ENCODE measurements around the gene ABCG4. TPM values are rescaled to one million over a fixed set of nuclear protein-coding genes. Genes with fewer than 3 reads are reported as not detected.

The ABCG4 gene
- total and polyA plus RNA-seq, 2 experiments from 2014 or later, result 2.4 to 3.2 TPM

DNA sequence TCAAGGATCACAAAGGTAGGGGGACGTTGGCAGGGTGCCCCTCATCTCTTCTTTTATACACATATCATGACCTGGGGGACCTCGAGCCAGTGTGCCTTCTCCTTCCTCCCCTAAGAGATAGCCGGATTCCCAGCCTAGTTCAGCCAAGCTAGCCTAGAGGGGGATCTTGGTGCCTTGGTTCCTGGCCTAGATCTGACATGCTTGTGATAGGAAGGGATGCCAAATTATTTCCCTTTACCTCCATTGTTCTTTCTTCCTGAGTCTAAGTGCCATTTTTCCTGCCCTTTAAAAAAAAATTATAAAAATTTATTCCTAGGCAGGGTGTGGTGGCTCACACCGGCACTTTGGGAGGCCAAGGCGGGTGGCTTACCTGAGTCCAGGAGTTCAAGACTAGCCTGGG is 34.5 kb upstream of the ABCG4 start:
- no peaks in the 10 kb centered on the region for H3K27me3 ChIP-seq
- no peaks in the 10 kb centered on the region for H3K9me3 ChIP-seq (ENCODE audit: low read depth)
- TF ChIP-seq CTCF (IDR thresholded peaks at IDR 0.05; ENCODE audit: low read depth, low read length), result no peak
- DNase-seq (ENCODE audit: low read depth in 1 of 2, low spot score in 1 of 2), result no peak
- H3K4me1 ChIP-seq (ENCODE audit: low read depth), result no peaks in the 10 kb centered on the region
- H3K4me3 ChIP-seq, result no peak overlapping the region
- peaks cover 3% of the 10 kb centered on the region for H3K36me3 ChIP-seq
- H3K27ac ChIP-seq, result no peak overlapping the region

GRCh38 chr11:119115484-119116234 is 33.2 kb upstream of the ABCG4 start:
- Histone ChIP-seq H3K9me3 (ENCODE audit: low read depth) (no peaks in the 10 kb centered on the region), H3K36me3 (peaks cover 3% of the 10 kb centered on the region), H3K4me3 (no peak overlapping the region), H3K27ac (no peak overlapping the region), H3K27me3 (no peaks in the 10 kb centered on the region), H3K4me1 (ENCODE audit: low read depth) (peaks cover 4% of the 10 kb centered on the region)
- no peak for TF ChIP-seq CTCF (IDR thresholded peaks at IDR 0.05; ENCODE audit: low read depth, low read length)
- no peak for DNase-seq (ENCODE audit: low read depth in 1 of 2, low spot score in 1 of 2)

- Histone ChIP-seq H3K4me1 (ENCODE audit: low read depth) (peaks cover 7% of the 10 kb centered on the region), H3K27me3 (no peaks in the 10 kb centered on the region), H3K27ac (no peak overlapping the region), H3K4me3 (no peak overlapping the region), H3K36me3 (peaks cover 3% of the 10 kb centered on the region), H3K9me3 (ENCODE audit: low read depth) (no peaks in the 10 kb centered on the region)
- TF ChIP-seq CTCF (IDR thresholded peaks at IDR 0.05; ENCODE audit: low read depth, low read length), result no peak
- DNase-seq (ENCODE audit: low read depth in 1 of 2, low spot score in 1 of 2), result no peak
These were observed 32.6 kb upstream of the ABCG4 start for GRCh38 chr11:119116235-119116594.

GRCh38 chr11:119116601-119117000 is 32.3 kb upstream of the ABCG4 start:
- Histone ChIP-seq H3K36me3 (peaks cover 3% of the 10 kb centered on the region), H3K4me3 (no peak overlapping the region), H3K27ac (no peak overlapping the region), H3K27me3 (no peaks in the 10 kb centered on the region), H3K4me1 (ENCODE audit: low read depth) (peaks cover 7% of the 10 kb centered on the region), H3K9me3 (ENCODE audit: low read depth) (no peaks in the 10 kb centered on the region)
- no peak for DNase-seq (ENCODE audit: low read depth in 1 of 2, low spot score in 1 of 2)
- no peak for TF ChIP-seq CTCF (IDR thresholded peaks at IDR 0.05; ENCODE audit: low read depth, low read length)

GRCh38 chr11:119117004-119117706 is 31.7 kb upstream of the ABCG4 start:
- Histone ChIP-seq H3K4me3 (no peak overlapping the region), H3K27ac (no peak overlapping the region), H3K36me3 (peaks cover 3% of the 10 kb centered on the region), H3K27me3 (no peaks in the 10 kb centered on the region), H3K4me1 (ENCODE audit: low read depth) (peaks cover 7% of the 10 kb centered on the region), H3K9me3 (ENCODE audit: low read depth) (no peaks in the 10 kb centered on the region)
- DNase-seq (ENCODE audit: low read depth in 1 of 2, low spot score in 1 of 2), result no peak
- no peak for TF ChIP-seq CTCF (IDR thresholded peaks at IDR 0.05; ENCODE audit: low read depth, low read length)
